Lower leg skin (tissue), 4 donors: ENCODE data around the gene DPPA5. TPM values are rescaled to one million over a fixed set of nuclear protein-coding genes. Genes with fewer than 3 reads are reported as not detected.
A peak's percentile ranks its signal among the peaks of the same experiment; 100 is the strongest.

Experiments
- DNase-seq, 2 donors: peaks; one replicate each; pipeline ENCODE4 v3.0.0-alpha.2; 2019; ENCODE audit warnings: low spot score in 2 of 2
- H3K4me3 ChIP-seq: fragments of 200-600 bp; sonication (generic); 2 replicates; pipeline ENCODE4 v1.5.1; 2017; ENCODE audit warnings: mild to moderate bottlenecking, low read depth; ENCODE audit not compliant: poor library complexity, severe bottlenecking
- CTCF ChIP-seq, 3 donors: fragments of 450-650 bp; IDR thresholded peaks; one replicate each; pipeline ENCODE4 v1.5.1; 2016; ENCODE audit warnings: antibody characterized with exemption in 3 of 3, mild to moderate bottlenecking in 3 of 3, moderate library complexity in 2 of 3
- POLR2A ChIP-seq, 2 donors: fragments of 450-650 bp; IDR thresholded peaks; one replicate each; pipeline ENCODE4 v1.6.1; 2016 to 2017; ENCODE audit warnings: antibody characterized with exemption in 2 of 2, mild to moderate bottlenecking in 1 of 2, moderate library complexity in 1 of 2
- WGBS, 2 donors: methylation state at CpG; one replicate each; pipeline ENCODE4 v1.1.5; 2018; 5-methylcytosine and 5-hydroxymethylcytosine counted together
- intact Hi-C: fragments of 100-400 bp; cut with DNase I; formaldehyde crosslinking; loops from one replicate; pipeline ENCODE4 v1.15.0; 2023; ENCODE audit warnings: low total_unique reads
- total RNA-seq, 4 donors: library from RNA; depleted of rRNA; stranded (reverse); fragments of >200 nt; gene quantifications; one replicate each; pipeline ENCODE4 v1.1.0, GENCODE V29; 2016

The DPPA5 gene
- total RNA-seq, 4 donors from 2014 or later: not detected

GRCh38 chr6:73340048-73340447 is 14.0 kb downstream of the DPPA5 start:
- H3K4me3 ChIP-seq: no peak overlapping the region
- WGBS, 2 donors: 50 to 52% methylated on average over 2 of the region's 2 CpGs
- DNase-seq: no peak
- intact Hi-C loops: no loop called here
- TF ChIP-seq POLR2A (IDR thresholded peaks at IDR 0.05) (no peak), CTCF (IDR thresholded peaks at IDR 0.05) (no peak)

GRCh38 chr6:73339340-73339739 is 14.7 kb downstream of the DPPA5 start:
- intact Hi-C loops: no loop called here
- WGBS, 2 donors: 58 to 69% methylated on average over 3 of the region's 3 CpGs
- TF ChIP-seq CTCF (IDR thresholded peaks at IDR 0.05) (no peak), POLR2A (IDR thresholded peaks at IDR 0.05) (no peak)
- H3K4me3 ChIP-seq: no peak overlapping the region
- peak in 1 of 2 donors; percentile 60 for DNase-seq

- no peak for TF ChIP-seq CTCF (IDR thresholded peaks at IDR 0.05)
- 68 to 72% methylated on average over 3 of the region's 3 CpGs for WGBS, 2 donors
- no peak overlapping the region for H3K4me3 ChIP-seq
- intact Hi-C loops: no loop called here
- peak in 1 of 2 donors; percentile 37 for DNase-seq
Measured at GRCh38 chr6:73329201-73329600, 24.9 kb downstream of the DPPA5 start.

- WGBS, 2 donors: 46 to 56% methylated on average over 3 of the region's 3 CpGs
- no peak for TF ChIP-seq POLR2A (IDR thresholded peaks at IDR 0.05)
- TF ChIP-seq CTCF (IDR thresholded peaks at IDR 0.05): no peak
Measured at GRCh38 chr6:73328790-73329189, 25.3 kb downstream of the DPPA5 start.

GRCh38 chr6:73325656-73326055 is 28.4 kb downstream of the DPPA5 start:
- no peak overlapping the region for H3K4me3 ChIP-seq
- DNase-seq: peak in 1 of 2 donors; percentile 25
- intact Hi-C loops: no loop called here
- TF ChIP-seq POLR2A (IDR thresholded peaks at IDR 0.05): no peak
- TF ChIP-seq CTCF (IDR thresholded peaks at IDR 0.05): no peak
- 90 to 95% methylated on average over 3 of the region's 3 CpGs for WGBS, 2 donors

More at GRCh38 chr6:73328790-73329189, 25.3 kb downstream of the DPPA5 start:
- no peak overlapping the region for H3K4me3 ChIP-seq
- intact Hi-C loops: no loop called here
- no peak for DNase-seq

GRCh38 chr6:73323323-73323722 is 30.8 kb downstream of the DPPA5 start:
- intact Hi-C loops: no loop called here
- WGBS, 2 donors: 93 to 96% methylated on average over 2 of the region's 2 CpGs
- TF ChIP-seq CTCF (IDR thresholded peaks at IDR 0.05) (no peak), POLR2A (IDR thresholded peaks at IDR 0.05) (no peak)

More at GRCh38 chr6:73323323-73323722, 30.8 kb downstream of the DPPA5 start:
- no peak overlapping the region for H3K4me3 ChIP-seq
- no peak for DNase-seq
